K562 (cell line): ENCODE measurements around the gene BRCA1. TPM values are rescaled to one million over a fixed set of nuclear protein-coding genes. Genes with fewer than 3 reads are reported as not detected.

Experiments
- ATAC-seq: fragments of 200-7000 bp; cut with Tn5 transposase; 3 replicates; pipeline ENCODE4 v1.9.1; 2020; ENCODE audit warnings: moderate library complexity
- BruUV-seq: library from RNA; stranded (reverse); fragments of 400-500 nt; replicated peaks from 2 replicates; lab custom pipeline; 2021; lab: Mats Ljungman, UMichigan
- CTCF ChIA-PET: fragments of 300-600 bp; formaldehyde crosslinking; extraction: SDS; loops from one replicate; lab custom pipeline; 2021; ENCODE audit warnings: low intra/inter-chr PET ratio; lab: Yijun Ruan, JAX
- POLR2A ChIA-PET: fragments of 300-600, 350-650 bp; sonication (Branson Sonifier 250); formaldehyde crosslinking; extraction: SDS; loops from one replicate; lab custom pipeline; 2021; ENCODE audit warnings: antibody characterized with exemption, inconsistent platforms; lab: Yijun Ruan, JAX
- DNase-seq, 4 experiments: peaks; one replicate each; pipeline versions ENCODE4 v3.0.0 to v3.0.0-alpha.2; 2011 to 2018; ENCODE audit warnings: low spot score in 3 of 4, mixed read lengths in 3 of 4; ENCODE audit errors: extremely low read depth in 1 of 4
- FAIRE-seq: peaks from 2 replicates; lab custom pipeline; 2011; peaks lifted over from hg19 to GRCh38; lab: Jason Lieb, UNC
- H2AFZ ChIP-seq: 2 replicates; pipeline ENCODE4 v1.6.0; 2011; ENCODE audit warnings: low read depth, low read length, control low read depth, inconsistent platforms
- H3K27ac ChIP-seq: fragments of 200-600 bp; 3 replicates; pipeline ENCODE4 v1.8.0; 2011; ENCODE audit warnings: low read depth, mild to moderate bottlenecking, control low read depth, inconsistent platforms, low read length, moderate library complexity, mixed read lengths; ENCODE audit errors: extremely low read depth
- H3K27me3 ChIP-seq, 2 experiments: fragments of 300-600 bp in 1 of 2; 2 replicates in 1 of 2; 3 replicates in 1 of 2; pipeline versions ENCODE4 v1.6.0 to v1.8.0; 2011; ENCODE audit warnings: inconsistent platforms in 2 of 2, low read length in 2 of 2, mild to moderate bottlenecking in 1 of 2, mixed read lengths in 1 of 2, moderate library complexity in 1 of 2; ENCODE audit not compliant: control insufficient read depth in 2 of 2, insufficient read depth in 2 of 2
- H3K36me3 ChIP-seq: fragments of 300-600 bp; 3 replicates; pipeline ENCODE4 v1.8.0; 2011; ENCODE audit warnings: mild to moderate bottlenecking, low read length, inconsistent platforms; ENCODE audit not compliant: control insufficient read depth, insufficient read depth
- H3K4me1 ChIP-seq, 2 experiments: fragments of 200-600 bp in 1 of 2; replicated peaks in 1 of 2; 2 replicates in 1 of 2; 3 replicates in 1 of 2; pipeline versions ENCODE4 v1.5.1 to v1.8.0; 2011; ENCODE audit warnings: inconsistent platforms in 2 of 2, low read length in 2 of 2, mild to moderate bottlenecking in 1 of 2, mixed read lengths in 1 of 2, moderate library complexity in 1 of 2; ENCODE audit not compliant: control insufficient read depth in 2 of 2, insufficient read depth in 2 of 2
- H3K4me2 ChIP-seq: 2 replicates; pipeline ENCODE4 v1.6.1; 2011; ENCODE audit warnings: low read length, control low read depth, inconsistent platforms, mixed read lengths; ENCODE audit not compliant: insufficient read depth
- H3K4me3 ChIP-seq: fragments of 200-600 bp; sonication (generic), shearing (Covaris generic); 2 replicates; pipeline ENCODE4 v1.5.1; 2016; ENCODE audit warnings: control low read depth, inconsistent platforms
- H3K79me2 ChIP-seq: fragments of 200-600 bp; 3 replicates; pipeline ENCODE4 v1.8.0; 2011; ENCODE audit warnings: low read length, inconsistent platforms; ENCODE audit not compliant: control insufficient read depth, insufficient read depth
- H3K9ac ChIP-seq, 2 experiments: 2 replicates each; pipeline versions ENCODE4 v1.6.0 to v1.6.1; 2011; ENCODE audit warnings: low read depth in 2 of 2, low read length in 2 of 2, control low read depth in 1 of 2, inconsistent platforms in 1 of 2, mild to moderate bottlenecking in 1 of 2, mixed read lengths in 1 of 2; ENCODE audit not compliant: insufficient read depth in 1 of 2
- H3K9me1 ChIP-seq: one replicate; pipeline ENCODE4 v1.6.0; 2011; ENCODE audit warnings: inconsistent platforms, mild to moderate bottlenecking, low read length, moderate library complexity; ENCODE audit not compliant: control insufficient read depth, insufficient read depth
- H3K9me3 ChIP-seq: replicated peaks from 2 replicates; pipeline ENCODE4 v1.5.1; 2011; ENCODE audit warnings: low read depth, low read length, inconsistent platforms; ENCODE audit not compliant: control insufficient read depth, insufficient read depth
- H4K20me1 ChIP-seq: replicated peaks from 2 replicates; pipeline ENCODE4 v1.6.1; 2011; ENCODE audit warnings: low read length, inconsistent platforms, mixed read lengths; ENCODE audit not compliant: control insufficient read depth, insufficient read depth
- BCOR ChIP-seq: fragments of 450-650 bp; IDR thresholded peaks from 2 replicates; pipeline ENCODE4 v1.6.1; 2016
- HMG20A ChIP-seq: fragments of 450-650 bp; formaldehyde crosslinking; conservative IDR thresholded peaks from 2 replicates; pipeline ENCODE4 v1.4.0; 2020; ENCODE audit warnings: mild to moderate bottlenecking, mixed read lengths
- RBM25 ChIP-seq: fragments of 200-400 bp; formaldehyde crosslinking; IDR thresholded peaks from 2 replicates; pipeline ENCODE4 v1.6.1; 2018; ENCODE audit warnings: low read length, low read depth, moderate library complexity; ENCODE audit not compliant: severe bottlenecking
- REST ChIP-seq, 2 experiments: fragments of 450-650 bp; formaldehyde crosslinking in 1 of 2; IDR thresholded peaks; 2 replicates each; pipeline versions ENCODE4 v1.4.0 to v1.6.1; 2014 to 2020; ENCODE audit warnings: mild to moderate bottlenecking in 2 of 2, borderline replicate concordance in 1 of 2, low read depth in 1 of 2
- SMAD3 ChIP-seq: fragments of 450-650 bp; formaldehyde crosslinking; conservative IDR thresholded peaks from 2 replicates; pipeline ENCODE4 v1.4.0; 2020; ENCODE audit warnings: mild to moderate bottlenecking
- TAF9B ChIP-seq: fragments of 450-650 bp; IDR thresholded peaks from 2 replicates; pipeline ENCODE4 v1.6.1; 2018; ENCODE audit warnings: mild to moderate bottlenecking; ENCODE audit not compliant: partially characterized antibody
- XRCC5 ChIP-seq: fragments of 200-400 bp; formaldehyde crosslinking; IDR thresholded peaks from 2 replicates; pipeline ENCODE4 v1.6.1; 2017; ENCODE audit warnings: low read depth, mild to moderate bottlenecking, low read length
- ZBTB8A ChIP-seq: fragments of 450-650 bp; IDR thresholded peaks from 2 replicates; pipeline ENCODE4 v1.6.1; 2018; ENCODE audit warnings: mild to moderate bottlenecking, moderate library complexity; ENCODE audit not compliant: partially characterized antibody
- ZFP36 ChIP-seq: fragments of 150-350 bp; IDR thresholded peaks from 2 replicates; pipeline ENCODE4 v1.6.1; 2018; ENCODE audit warnings: low read length, low read depth; ENCODE audit not compliant: partially characterized antibody
- WGBS: fragments of 100-300 bp; shearing (Covaris generic); methylation state at CpG from one replicate; pipeline ENCODE4 v1.1.6; 2016; ENCODE audit warnings: low coverage, mixed read lengths; ENCODE audit not compliant: insufficient coverage; ENCODE audit errors: missing lambda C conversion rate; 5-methylcytosine and 5-hydroxymethylcytosine counted together
- in situ Hi-C: fragments of 300-500 bp; cut with MboI; formaldehyde crosslinking; loops from 4 replicates; pipeline ENCODE4 v1.15.0; 2018; ENCODE audit warnings: inconsistent platforms, mixed read lengths
- intact Hi-C: fragments of 100-400 bp; cut with micrococcal nuclease; formaldehyde crosslinking; loops from 2 replicates; pipeline ENCODE4 v1.14.2; 2022
- polyA plus RNA-seq, 8 experiments: library from polyadenylated mRNA; depleted of rRNA in 4 of 8; stranded (reverse) in 5 of 8; unstranded in 3 of 8; fragments of >200 nt; fragmentation: Nextera tagmentation in 2 of 8; fragmentation: Illumina TruSeq in 1 of 8; extraction: Ambion mirVana in 2 of 8; extraction: Trizol in 1 of 8; gene quantifications; 2 replicates each; pipeline versions ENCODE4 v1.2.1 to v1.2.3, GENCODE V29; 2011 to 2014; ENCODE audit warnings: inconsistent platforms in 1 of 8, missing spikeins in 1 of 8
- total RNA-seq, 7 experiments: library from RNA; depleted of rRNA in 6 of 7; stranded (reverse); fragments of >200 nt in 6 of 7; fragmentation: Illumina TruSeq in 2 of 7; extraction: Trizol in 2 of 7; gene quantifications; 2 replicates each; pipeline versions ENCODE4 v1.2.1 to v1.2.3, GENCODE V29; 2011 to 2021; ENCODE audit warnings: low replicate concordance in 1 of 7

Gene BRCA1
- total and polyA plus RNA-seq, 9 of the 15 experiments (the other 6 are each of a cell fraction or from before 2014, with no cell fraction given) = 25.9 to 95.3 (median 62.3) TPM

- in situ Hi-C loops (no loop called here), intact Hi-C loops (no loop called here)
- ATAC-seq (no peak), DNase-seq (no peak), FAIRE-seq (no peak)
- ChIA-PET CTCF (no interaction called here), POLR2A (interaction anchor here (1.9 kb wide), 1 partner anchor 10 kb away, joined by 7 read pairs; the partner anchor contains the start of gene RND2)
- Histone ChIP-seq H3K27me3 (no peaks in the 10 kb centered on the region), H2AFZ (no peak overlapping the region), H3K4me3 (no peak overlapping the region), H3K4me2 (no peak overlapping the region), H3K4me1 (peaks cover 4 to 9% of the 10 kb centered on the region in 2 experiments; a peak in 3 of 5 replicates), H3K27ac (no peak overlapping the region), H3K79me2 (no peaks in the 10 kb centered on the region), H3K9me1 (no peaks in the 10 kb centered on the region), H3K9ac (peak overlapping the region in 1 of 2 experiments; percentile 50; a peak in 1 of 4 replicates), H3K9me3 (no peaks in the 10 kb centered on the region), H4K20me1 (no peaks in the 10 kb centered on the region), H3K36me3 (no peaks in the 10 kb centered on the region)
- TF ChIP-seq HMG20A (CRISPR knock-in tag) (no peak), ZFP36 (peak; percentile 65), REST (IDR thresholded peaks at IDR 0.05; ENCODE audit: borderline replicate concordance) (no peak), REST (CRISPR knock-in tag; IDR thresholded peaks at IDR 0.05; ENCODE audit: low read depth) (no peak), BCOR (0 out of 2 replicates have a peak, but pooled peaks have one; percentile 40), ZBTB8A (no peak), TAF9B (no peak), RBM25 (peak; percentile 73), SMAD3 (CRISPR knock-in tag) (no peak), XRCC5 (no peak)
- WGBS = 83% methylated on average over 3 of the region's 3 CpGs
- BruUV-seq = no TSS peak
Observed at GRCh38 chr17:43034894-43035293, 90.3 kb downstream of the BRCA1 start.
